ENCODE results near the gene NCOA7.

Gene NCOA7

GRCh38 chr6:125887372-125887771 is 96.6 kb downstream of the NCOA7 start:
- no peaks in the 10 kb centered on the region for H3K27me3 ChIP-seq (replicated peaks; ENCODE audit: control insufficient read depth, insufficient read depth, low read length)
- DNase-seq (ENCODE audit: extremely low read depth, insufficient read length) = no peak
- no peak for TF ChIP-seq CTCF (IDR thresholded peaks at IDR 0.05; ENCODE audit: insufficient read depth, low read length, poor library complexity, severe bottlenecking)
- no peak overlapping the region for H3K4me3 ChIP-seq (replicated peaks; ENCODE audit: low read depth, low read length)
- no peaks in the 10 kb centered on the region; the same call in 1 of the 2 replicates for H3K36me3 ChIP-seq (ENCODE audit: control insufficient read depth, insufficient read depth, low read length)

DNA sequence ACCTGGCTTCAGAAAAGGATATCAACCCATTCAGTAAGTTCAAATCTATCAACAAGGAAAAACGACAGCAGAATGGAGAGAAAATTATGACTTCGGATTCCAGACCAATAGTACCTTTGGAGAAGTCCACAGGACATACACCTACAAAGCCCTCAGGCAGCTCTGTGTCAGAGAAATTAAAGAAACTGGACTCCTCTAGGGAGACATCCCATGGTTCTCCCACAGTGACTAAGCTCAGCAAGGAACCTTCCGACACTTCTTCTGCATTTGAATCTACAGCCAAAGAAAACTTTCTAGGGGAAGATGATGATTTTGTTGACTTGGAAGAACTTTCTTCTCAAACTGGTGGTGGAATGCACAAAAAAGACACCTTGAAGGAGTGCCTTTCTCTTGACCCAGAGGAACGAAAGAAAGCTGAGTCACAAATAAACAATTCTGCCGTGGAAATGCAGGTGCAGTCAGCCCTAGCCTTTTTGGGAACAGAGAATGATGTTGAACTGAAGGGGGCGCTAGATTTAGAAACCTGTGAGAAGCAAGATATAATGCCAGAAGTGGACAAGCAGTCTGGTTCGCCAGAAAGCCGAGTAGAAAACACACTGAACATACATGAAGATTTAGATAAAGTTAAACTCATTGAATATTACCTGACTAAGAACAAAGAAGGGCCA is 98.4 kb downstream of the NCOA7 start:
- DNase-seq (ENCODE audit: extremely low read depth, insufficient read length) = no peak
- TF ChIP-seq CTCF (IDR thresholded peaks at IDR 0.05; ENCODE audit: insufficient read depth, low read length, poor library complexity, severe bottlenecking) = peak; percentile 47
- H3K36me3 ChIP-seq (ENCODE audit: control insufficient read depth, insufficient read depth, low read length) = no peaks in the 10 kb centered on the region; the same call in 1 of the 2 replicates
- no peak overlapping the region for H3K4me3 ChIP-seq (replicated peaks; ENCODE audit: low read depth, low read length)
- no peaks in the 10 kb centered on the region for H3K27me3 ChIP-seq (replicated peaks; ENCODE audit: control insufficient read depth, insufficient read depth, low read length)

- no peak for TF ChIP-seq CTCF (IDR thresholded peaks at IDR 0.05; ENCODE audit: insufficient read depth, low read length, poor library complexity, severe bottlenecking)
- Histone ChIP-seq H3K27me3 (replicated peaks; ENCODE audit: control insufficient read depth, insufficient read depth, low read length) (no peaks in the 10 kb centered on the region), H3K4me3 (replicated peaks; ENCODE audit: low read depth, low read length) (no peak overlapping the region), H3K36me3 (ENCODE audit: control insufficient read depth, insufficient read depth, low read length) (no peaks in the 10 kb centered on the region; the same call in none of the 2 replicates)
- DNase-seq (ENCODE audit: extremely low read depth, insufficient read length) = no peak
Measured at GRCh38 chr6:125899726-125900182, 109.0 kb downstream of the NCOA7 start.

DNA sequence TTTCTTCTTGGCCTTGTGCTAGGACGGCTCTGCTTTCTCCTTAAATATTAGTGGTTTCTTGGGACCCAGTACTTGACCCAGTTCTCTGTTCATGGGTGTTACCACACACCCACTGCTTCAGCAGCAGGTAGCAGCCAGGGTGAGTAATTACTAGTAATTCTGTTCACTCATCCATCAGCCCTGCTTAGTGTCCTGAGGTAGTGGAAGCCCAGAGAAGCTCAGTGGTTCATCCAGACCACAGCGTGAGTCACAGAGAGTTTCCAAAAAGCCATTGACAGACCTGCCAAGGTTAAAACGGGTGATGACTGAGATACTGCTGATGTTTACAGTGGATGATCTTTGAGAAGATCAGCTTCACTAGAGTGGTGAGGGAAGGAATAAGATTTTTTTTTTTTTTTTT is 114.1 kb downstream of the NCOA7 start:
- Histone ChIP-seq H3K4me3 (replicated peaks; ENCODE audit: low read depth, low read length) (no peak overlapping the region), H3K36me3 (ENCODE audit: control insufficient read depth, insufficient read depth, low read length) (no peaks in the 10 kb centered on the region), H3K27me3 (replicated peaks; ENCODE audit: control insufficient read depth, insufficient read depth, low read length) (no peaks in the 10 kb centered on the region)
- no peak for TF ChIP-seq CTCF (IDR thresholded peaks at IDR 0.05; ENCODE audit: insufficient read depth, low read length, poor library complexity, severe bottlenecking)
- DNase-seq (ENCODE audit: extremely low read depth, insufficient read length) = peak; percentile 40

DNA sequence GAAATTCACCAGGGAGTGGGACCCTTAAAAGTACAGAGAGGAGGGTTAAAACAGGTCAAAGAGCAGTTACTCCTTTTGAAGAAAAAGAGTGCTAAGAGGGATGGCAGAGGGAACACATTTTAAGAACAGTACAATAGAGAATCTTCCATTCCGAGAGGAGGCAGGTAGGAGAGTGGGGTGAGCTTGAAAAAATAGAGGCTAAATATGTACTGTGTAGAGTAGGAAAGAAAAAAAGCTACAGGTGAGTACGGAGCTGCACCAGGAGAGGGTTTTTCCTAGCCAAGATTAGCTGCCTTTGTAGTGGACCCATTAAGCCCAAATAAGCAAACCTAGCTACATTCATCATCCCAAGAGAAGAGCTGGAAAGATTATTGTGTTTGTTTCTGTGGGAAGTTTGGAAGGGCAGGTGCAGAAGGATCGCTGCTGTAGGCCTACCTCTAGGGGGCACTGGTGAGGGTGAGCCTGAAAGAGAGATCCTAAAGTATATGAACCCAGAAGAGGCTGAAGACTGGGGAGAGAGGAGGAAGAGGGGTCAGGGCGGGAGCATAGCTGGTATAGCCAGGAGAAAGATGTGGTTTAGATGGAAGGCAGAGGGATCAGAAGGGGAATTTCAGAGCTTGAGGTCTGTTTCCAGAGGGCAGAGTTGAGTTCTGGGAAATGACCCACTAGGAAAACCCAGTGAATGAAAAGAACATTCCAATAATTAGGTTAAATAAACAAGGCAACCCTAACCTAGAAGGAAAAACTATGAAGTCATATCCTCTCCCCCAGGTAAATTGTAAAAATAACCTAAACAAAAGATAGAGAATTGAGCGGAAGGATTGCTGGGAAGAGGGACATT is 115.6 kb downstream of the NCOA7 start:
- peak; percentile 89 for TF ChIP-seq CTCF (IDR thresholded peaks at IDR 0.05; ENCODE audit: insufficient read depth, low read length, poor library complexity, severe bottlenecking)
- no peak overlapping the region for H3K4me3 ChIP-seq (replicated peaks; ENCODE audit: low read depth, low read length)
- no peaks in the 10 kb centered on the region for H3K36me3 ChIP-seq (ENCODE audit: control insufficient read depth, insufficient read depth, low read length)
- H3K27me3 ChIP-seq (replicated peaks; ENCODE audit: control insufficient read depth, insufficient read depth, low read length) = no peaks in the 10 kb centered on the region
- peak; percentile 19 for DNase-seq (ENCODE audit: extremely low read depth, insufficient read length)
